ENCODE measurements around the gene PRKCE.

- no peak for TF ChIP-seq CTCF (conservative IDR thresholded peaks at IDR 0.05; ENCODE audit: low read depth, low read length)
- no peak for TF ChIP-seq EZH2 (IDR thresholded peaks at IDR 0.05; ENCODE audit: borderline replicate concordance, low read depth, low read length, poor library complexity, severe bottlenecking)
Measured at GRCh38 chr2:45897842-45898241, 246.4 kb downstream of the PRKCE start.
